Activated CD4-positive, alpha-beta T cell treated with anti-CD3 and anti-CD28 coated beads, Interleukin-10, Interleukin-2, amounts not matched to agents 100 ng/mL and 50 ng/mL, durations not matched to agents 16 hours and 8 hours (primary cell): ENCODE measurements around the gene PLXDC1.
"Not testable (repeated sequence)": the region's sequence is repeated elsewhere in the genome, so short reads cannot be mapped to it uniquely, and the experiment has no call there.

Source experiments
- DNase-seq: peaks from one replicate; pipeline ENCODE4 v3.0.0-alpha.2; 2020

PLXDC1 gene

GRCh38 chr17:39151943-39152818 lies 744 bp upstream of the PLXDC1 start:
- no peak for DNase-seq

GRCh38 chr17:39150795-39151149 lies 665 bp downstream of the PLXDC1 start:
- no peak for DNase-seq

GRCh38 chr17:39150104-39150634 lies 1.3 kb downstream of the PLXDC1 start:
- DNase-seq = no peak

- DNase-seq = no peak
Observed at GRCh38 chr17:39147221-39148185, 3.9 kb downstream of the PLXDC1 start.

GRCh38 chr17:39146273-39146672 lies 5.2 kb downstream of the PLXDC1 start:
- no peak for DNase-seq

GRCh38 chr17:39145143-39145542 lies 6.3 kb downstream of the PLXDC1 start:
- no peak for DNase-seq

GRCh38 chr17:39144416-39144840 lies 7.0 kb downstream of the PLXDC1 start:
- no peak for DNase-seq

- DNase-seq = no peak
Observed at GRCh38 chr17:39143552-39144093, 7.8 kb downstream of the PLXDC1 start.

- no peak for DNase-seq
Observed at GRCh38 chr17:39141915-39142664, 9.3 kb downstream of the PLXDC1 start.

GRCh38 chr17:39141294-39141693 lies 10.1 kb downstream of the PLXDC1 start:
- no peak for DNase-seq

- DNase-seq = no peak
Observed at GRCh38 chr17:39139561-39139960, 11.9 kb downstream of the PLXDC1 start.

GRCh38 chr17:39139161-39139511 lies 12.3 kb downstream of the PLXDC1 start:
- DNase-seq = no peak

- no peak for DNase-seq
Observed at GRCh38 chr17:39138431-39139160, 12.8 kb downstream of the PLXDC1 start.

GRCh38 chr17:39134878-39135277 lies 16.6 kb downstream of the PLXDC1 start:
- DNase-seq = no peak

GRCh38 chr17:39132192-39132610 lies 19.2 kb downstream of the PLXDC1 start:
- DNase-seq = no peak

- no peak for DNase-seq
Observed at GRCh38 chr17:39131616-39132015, 19.8 kb downstream of the PLXDC1 start.

- DNase-seq = no peak
Observed at GRCh38 chr17:39130205-39130604, 21.2 kb downstream of the PLXDC1 start.

GRCh38 chr17:39129544-39129943 lies 21.9 kb downstream of the PLXDC1 start:
- DNase-seq = not testable (repeated sequence)

- DNase-seq = no peak
Observed at GRCh38 chr17:39126436-39126835, 25.0 kb downstream of the PLXDC1 start.

GRCh38 chr17:39125143-39125875 lies 26.1 kb downstream of the PLXDC1 start:
- DNase-seq = no peak

- no peak for DNase-seq
Observed at GRCh38 chr17:39123627-39124026, 27.8 kb downstream of the PLXDC1 start.
